HG03457 (cell line): ENCODE measurements around the gene TEX22.

Source experiments
- ATAC-seq: cut with Tn5 transposase; IDR thresholded peaks from one replicate; pipeline ENCODE4 v1.9.1; 2021; ENCODE audit warnings: moderate number of reproducible peaks; ENCODE audit not compliant: unreplicated experiment

Gene TEX22

DNA sequence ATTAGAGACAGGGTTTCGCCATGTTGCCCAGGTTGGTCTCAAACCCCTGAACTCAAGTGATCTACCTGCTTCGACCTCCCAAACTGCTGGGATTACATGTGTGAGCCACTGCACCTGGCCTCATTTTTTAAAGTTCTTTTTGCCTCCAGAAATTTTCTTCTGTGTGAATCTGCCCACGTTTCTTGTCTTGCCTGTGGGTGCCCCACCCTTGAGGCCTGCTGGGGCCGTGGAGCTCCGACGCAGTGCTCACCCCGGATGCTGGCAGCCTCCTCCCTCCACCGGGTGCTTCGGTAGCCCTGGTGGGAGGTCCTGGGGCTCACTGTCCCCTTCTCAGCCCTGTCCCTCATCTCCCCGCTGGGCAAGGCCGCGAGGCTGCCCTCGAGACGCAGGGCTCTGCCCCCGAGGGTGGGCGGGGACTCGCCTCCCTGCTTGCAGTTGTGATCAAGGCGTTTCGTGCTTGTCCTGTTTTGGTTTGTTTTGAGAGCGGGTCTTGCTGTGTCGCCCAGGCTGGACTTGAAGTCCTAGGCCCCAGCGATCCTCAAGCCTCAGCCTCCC is 56.8 kb downstream of the TEX22 start:
- no peak for ATAC-seq

DNA sequence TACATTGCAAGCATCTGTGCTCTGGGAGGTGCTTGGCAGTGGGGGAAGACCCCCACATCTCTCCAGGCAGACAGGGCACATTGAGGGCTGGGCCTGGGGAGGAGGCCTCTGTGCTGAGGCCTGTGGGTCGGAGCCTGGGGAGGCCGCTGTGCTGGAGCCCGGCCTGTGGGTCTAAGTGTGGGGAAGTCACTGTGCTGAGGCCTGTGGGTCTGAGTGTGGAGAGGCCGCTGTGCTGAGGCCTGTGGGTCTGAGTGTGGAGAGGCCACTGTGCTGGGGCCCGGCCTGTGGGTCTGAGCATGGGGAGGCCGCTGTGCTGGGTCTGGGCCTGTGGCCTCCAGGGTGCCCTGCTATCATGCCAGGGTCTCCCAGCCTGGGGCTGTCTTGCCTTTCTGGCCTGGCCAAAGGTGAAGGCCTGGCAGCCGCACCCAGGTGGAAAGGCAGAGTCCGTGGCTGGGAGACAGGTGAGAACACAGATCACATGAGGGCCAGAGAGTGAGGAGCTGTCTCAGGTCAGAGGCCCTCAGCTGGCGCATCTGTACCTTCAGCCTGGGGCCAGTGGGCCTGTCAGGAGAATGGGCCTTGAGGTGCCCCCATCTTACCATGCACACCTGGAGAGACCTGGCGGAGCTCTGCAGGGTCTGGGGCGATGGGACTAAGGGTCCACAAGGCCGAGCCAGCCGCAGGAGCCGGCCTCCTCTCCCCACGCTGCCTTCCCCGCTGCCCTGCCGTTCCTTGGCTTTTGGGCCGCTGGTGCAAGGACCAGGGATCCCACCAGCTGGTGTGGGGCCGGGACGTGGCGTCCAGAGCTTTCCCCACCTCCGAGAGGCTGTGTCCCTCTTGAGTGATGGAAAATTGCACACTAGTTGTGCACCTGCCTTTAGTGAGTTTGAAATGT is 57.7 kb downstream of the TEX22 start:
- ATAC-seq, result no peak

DNA sequence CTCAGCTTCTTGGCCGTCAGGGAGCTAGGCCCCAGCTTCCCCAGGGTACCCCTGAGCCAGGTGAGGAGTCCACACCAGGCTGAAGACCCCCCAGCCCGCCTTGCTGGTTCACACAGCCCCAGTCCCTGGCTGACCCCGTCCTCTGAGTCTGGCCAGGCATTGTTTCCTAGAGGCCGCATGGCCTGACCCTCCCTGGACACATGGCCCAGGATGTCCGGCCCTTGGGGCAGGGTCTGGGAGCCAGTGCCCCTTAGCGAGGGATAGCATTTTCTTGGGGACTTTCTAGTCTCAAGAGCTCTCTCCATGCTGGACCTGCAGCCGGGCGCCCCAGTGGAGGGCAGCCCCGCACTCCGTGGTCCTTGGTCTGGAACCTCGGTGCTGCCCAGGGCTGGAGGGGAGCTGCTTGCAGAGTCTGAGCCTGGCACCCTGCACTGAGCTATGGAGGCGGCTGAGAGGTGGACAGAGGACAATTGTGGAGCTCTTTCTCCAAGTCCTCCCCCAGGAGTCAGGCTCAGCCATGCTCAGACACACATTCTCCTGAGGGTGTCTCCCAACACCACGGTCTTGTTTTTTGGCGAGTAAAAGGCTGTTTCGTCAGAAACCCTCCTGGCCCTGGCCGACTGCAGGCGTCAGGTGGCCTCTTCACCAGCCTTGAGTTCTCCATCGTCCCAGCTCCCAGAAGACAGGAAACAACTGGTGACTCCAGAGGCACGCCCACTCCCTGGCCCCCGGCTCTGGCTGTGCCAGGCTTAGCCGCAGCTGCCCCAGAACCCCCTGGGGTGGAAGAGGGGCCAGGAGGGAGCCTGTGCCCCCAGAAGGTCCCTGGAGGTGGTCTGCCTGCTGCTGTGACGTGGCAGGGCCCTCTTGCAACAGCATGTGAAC is 58.6 kb downstream of the TEX22 start:
- no peak for ATAC-seq

DNA sequence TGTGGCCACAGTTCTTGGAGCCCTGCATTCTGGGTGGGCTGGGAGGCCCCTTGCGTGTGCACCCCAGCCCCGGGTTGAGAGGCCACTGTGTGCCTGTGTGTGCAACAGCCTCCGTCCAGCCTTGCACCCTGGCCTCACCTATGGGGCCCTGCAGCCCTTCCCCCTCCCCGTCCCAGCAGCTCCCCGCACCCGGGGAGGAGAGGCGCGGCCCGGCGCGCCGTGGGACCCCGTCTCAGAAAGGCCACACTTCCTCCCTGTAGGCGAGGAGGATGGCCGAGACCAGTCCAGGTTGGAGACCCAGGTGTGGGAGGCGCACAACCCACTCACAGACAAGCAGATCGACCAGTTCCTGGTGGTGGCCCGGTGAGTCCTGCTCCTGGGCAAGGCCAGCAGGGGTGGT is 59.7 kb downstream of the TEX22 start:
- no peak for ATAC-seq

- ATAC-seq, result no peak
Measured at GRCh38 chr14:105458571-105458970, 60.2 kb downstream of the TEX22 start.

DNA sequence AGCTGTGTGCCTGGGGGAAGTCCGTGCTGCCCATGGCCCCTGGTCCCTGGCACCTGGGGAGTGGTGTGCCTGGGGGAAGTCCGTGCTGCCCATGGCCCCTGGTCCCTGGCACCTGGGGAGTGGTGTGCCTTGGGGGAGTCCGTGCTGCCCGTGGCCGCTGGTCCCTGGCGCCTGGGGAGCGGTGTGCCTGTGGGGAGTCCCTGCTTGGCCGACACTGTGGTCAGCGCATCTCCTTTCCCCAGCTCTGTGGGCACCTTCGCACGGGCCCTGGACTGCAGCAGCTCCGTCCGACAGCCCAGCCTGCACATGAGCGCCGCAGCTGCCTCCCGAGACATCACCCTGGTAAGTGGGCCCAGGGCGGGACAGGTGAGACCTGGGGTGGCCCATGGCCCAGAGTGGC is 61.8 kb downstream of the TEX22 start:
- ATAC-seq, result no peak

DNA sequence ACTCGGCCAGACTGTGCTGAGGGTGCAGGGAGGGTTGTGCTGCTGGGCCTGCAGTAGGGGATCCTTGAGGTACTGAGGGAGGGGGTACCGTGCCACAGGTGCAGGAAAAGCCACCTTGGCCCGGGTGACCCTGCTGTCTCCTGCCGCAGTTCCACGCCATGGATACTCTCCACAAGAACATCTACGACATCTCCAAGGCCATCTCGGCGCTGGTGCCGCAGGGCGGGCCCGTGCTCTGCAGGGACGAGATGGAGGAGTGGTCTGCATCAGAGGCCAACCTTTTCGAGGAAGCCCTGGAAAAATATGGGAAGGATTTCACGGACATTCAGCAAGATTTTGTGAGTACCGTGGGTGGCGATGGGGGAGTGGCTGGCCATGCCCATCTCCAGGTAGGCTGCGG is 62.3 kb downstream of the TEX22 start:
- no peak for ATAC-seq

- no peak for ATAC-seq
Measured at GRCh38 chr14:105461903-105462302, 63.6 kb downstream of the TEX22 start.
